IPS-15b (cell line): Measurements from ENCODE around the gene HNF1A.
"Not testable (repeated sequence)": the region's sequence is repeated elsewhere in the genome, so short reads cannot be mapped to it uniquely, and the experiment has no call there.

ENCODE experiments used
- H3K27me3 ChIP-seq: one replicate; pipeline ENCODE4 v1.6.1; 2013; ENCODE audit warnings: low read length; ENCODE audit not compliant: control insufficient read depth, insufficient read depth
- H3K36me3 ChIP-seq: one replicate; pipeline ENCODE4 v1.6.1; 2013; ENCODE audit warnings: low read length; ENCODE audit not compliant: control insufficient read depth, insufficient read depth
- H3K4me1 ChIP-seq: one replicate; pipeline ENCODE4 v1.6.1; 2013; ENCODE audit warnings: mild to moderate bottlenecking, low read length; ENCODE audit not compliant: control insufficient read depth, insufficient read depth
- H3K4me3 ChIP-seq: one replicate; pipeline ENCODE4 v1.5.1; 2013; ENCODE audit warnings: low read depth, low read length
- H3K9ac ChIP-seq: one replicate; pipeline ENCODE4 v1.6.1; 2013; ENCODE audit warnings: low read depth, mild to moderate bottlenecking, low read length
- H3K9me3 ChIP-seq: one replicate; pipeline ENCODE4 v1.6.1; 2013; ENCODE audit warnings: mild to moderate bottlenecking, low read length; ENCODE audit not compliant: control insufficient read depth, insufficient read depth

HNF1A gene

GRCh38 chr12:121023799-121024198 lies 45.5 kb downstream of the HNF1A start:
- Histone ChIP-seq H3K36me3 (no peaks in the 10 kb centered on the region), H3K9ac (no peak overlapping the region), H3K27me3 (no peaks in the 10 kb centered on the region), H3K9me3 (no peaks in the 10 kb centered on the region), H3K4me3 (no peak overlapping the region), H3K4me1 (no peaks in the 10 kb centered on the region)

GRCh38 chr12:121025442-121026226 lies 47.3 kb downstream of the HNF1A start:
- Histone ChIP-seq H3K4me1 (no peaks in the 10 kb centered on the region), H3K36me3 (no peaks in the 10 kb centered on the region), H3K9me3 (no peaks in the 10 kb centered on the region), H3K4me3 (no peak overlapping the region), H3K27me3 (no peaks in the 10 kb centered on the region), H3K9ac (no peak overlapping the region)

GRCh38 chr12:121026274-121027045 lies 48.1 kb downstream of the HNF1A start:
- H3K27me3 ChIP-seq = no peaks in the 10 kb centered on the region

GRCh38 chr12:121030576-121031212 lies 52.4 kb downstream of the HNF1A start:
- Histone ChIP-seq H3K27me3 (no peaks in the 10 kb centered on the region), H3K4me1 (no peaks in the 10 kb centered on the region), H3K4me3 (no peak overlapping the region), H3K36me3 (no peaks in the 10 kb centered on the region), H3K9me3 (no peaks in the 10 kb centered on the region), H3K9ac (no peak overlapping the region)

More at GRCh38 chr12:121026274-121027045, 48.1 kb downstream of the HNF1A start:
- H3K9ac ChIP-seq = no peak overlapping the region
- H3K9me3 ChIP-seq = no peaks in the 10 kb centered on the region
- H3K4me1 ChIP-seq = no peaks in the 10 kb centered on the region
- no peak overlapping the region for H3K4me3 ChIP-seq
- H3K36me3 ChIP-seq = no peaks in the 10 kb centered on the region

- H3K36me3 ChIP-seq = no peaks in the 10 kb centered on the region
- no peaks in the 10 kb centered on the region for H3K27me3 ChIP-seq
- H3K9ac ChIP-seq = no peak overlapping the region
Observed at GRCh38 chr12:121033625-121034349, 55.4 kb downstream of the HNF1A start.

GRCh38 chr12:121034616-121035305 lies 56.4 kb downstream of the HNF1A start:
- no peaks in the 10 kb centered on the region for H3K4me1 ChIP-seq
- H3K9me3 ChIP-seq = no peaks in the 10 kb centered on the region
- no peak overlapping the region for H3K9ac ChIP-seq
- H3K36me3 ChIP-seq = no peaks in the 10 kb centered on the region
- no peak overlapping the region for H3K4me3 ChIP-seq
- H3K27me3 ChIP-seq = no peaks in the 10 kb centered on the region

More at GRCh38 chr12:121033625-121034349, 55.4 kb downstream of the HNF1A start:
- Histone ChIP-seq H3K9me3 (no peaks in the 10 kb centered on the region), H3K4me3 (no peak overlapping the region), H3K4me1 (no peaks in the 10 kb centered on the region)

- Histone ChIP-seq H3K4me1 (no peaks in the 10 kb centered on the region), H3K9me3 (no peaks in the 10 kb centered on the region), H3K9ac (no peak overlapping the region), H3K36me3 (no peaks in the 10 kb centered on the region), H3K4me3 (no peak overlapping the region), H3K27me3 (no peaks in the 10 kb centered on the region)
Observed at GRCh38 chr12:121036810-121037326, 58.5 kb downstream of the HNF1A start.

GRCh38 chr12:121038861-121039668 lies 60.7 kb downstream of the HNF1A start, which contains the start of gene OASL:
Gene OASL (minus strand): TSS chr12:121039246. CDS start chr12:121038971, 275 bp downstream.
- H3K4me3 ChIP-seq = no peak within 1 kb of the TSS
- no peaks in the 10 kb centered on the region for H3K27me3 ChIP-seq
- no peak within 1 kb of the TSS for H3K9ac ChIP-seq

GRCh38 chr12:121043067-121043466 lies 64.7 kb downstream of the HNF1A start:
- H3K9me3 ChIP-seq = no peaks in the 10 kb centered on the region
- no peaks in the 10 kb centered on the region for H3K36me3 ChIP-seq
- no peaks in the 10 kb centered on the region for H3K27me3 ChIP-seq
- no peak overlapping the region for H3K9ac ChIP-seq
- no peak overlapping the region for H3K4me3 ChIP-seq
- no peaks in the 10 kb centered on the region for H3K4me1 ChIP-seq

More at GRCh38 chr12:121038861-121039668, 60.7 kb downstream of the HNF1A start, which contains the start of gene OASL:
- Histone ChIP-seq H3K36me3 (no peaks in the 10 kb centered on the region), H3K4me1 (no peaks in the 10 kb centered on the region), H3K9me3 (no peaks in the 10 kb centered on the region)

- not testable (repeated sequence) for H3K36me3 ChIP-seq, H3K27me3 ChIP-seq, H3K9me3 ChIP-seq, H3K4me3 ChIP-seq, H3K4me1 ChIP-seq, H3K9ac ChIP-seq
Observed at GRCh38 chr12:121047400-121047799, 69.1 kb downstream of the HNF1A start.
